RWPE1 (cell line): Measurements from ENCODE around the gene ZNF429.

ENCODE experiments used
- CTCF ChIA-PET: fragments of 350-600 bp; sonication (Branson Sonifier 250); formaldehyde crosslinking; extraction: SDS; loops from one replicate; lab custom pipeline; 2021; lab: Yijun Ruan, JAX
- POLR2A ChIA-PET: fragments of 400-600 bp; formaldehyde crosslinking; extraction: SDS; loops from one replicate; lab custom pipeline; 2020; ENCODE audit warnings: antibody characterized with exemption; ENCODE audit not compliant: low non-redundant PET; lab: Yijun Ruan, JAX
- DNase-seq: peaks from one replicate; pipeline ENCODE4 v3.0.0; 2012; ENCODE audit warnings: low spot score
- H3K27ac ChIP-seq: fragments of 450-650 bp; 2 replicates; pipeline ENCODE4 v1.5.1; 2017
- CTCF ChIP-seq: fragments of 450-650 bp; conservative IDR thresholded peaks from 2 replicates; pipeline ENCODE4 v1.5.1; 2017; ENCODE audit warnings: low read depth, mild to moderate bottlenecking

Gene ZNF429

GRCh38 chr19:21568816-21569493, 63.6 kb downstream of the ZNF429 start:
- no peak for TF ChIP-seq CTCF
- CTCF ChIA-PET: no interaction called here
- POLR2A ChIA-PET: no interaction called here
- no peak overlapping the region for H3K27ac ChIP-seq
- DNase-seq: no peak

GRCh38 chr19:21569494-21569865, 64.1 kb downstream of the ZNF429 start:
- no peak overlapping the region for H3K27ac ChIP-seq
- CTCF ChIA-PET: no interaction called here
- DNase-seq: no peak
- POLR2A ChIA-PET: no interaction called here
- TF ChIP-seq CTCF: no peak

- ChIA-PET POLR2A (no interaction called here), CTCF (no interaction called here)
- H3K27ac ChIP-seq: no peak overlapping the region
- DNase-seq: no peak
- TF ChIP-seq CTCF: no peak
Observed at GRCh38 chr19:21571316-21571715, 65.9 kb downstream of the ZNF429 start.

DNA sequence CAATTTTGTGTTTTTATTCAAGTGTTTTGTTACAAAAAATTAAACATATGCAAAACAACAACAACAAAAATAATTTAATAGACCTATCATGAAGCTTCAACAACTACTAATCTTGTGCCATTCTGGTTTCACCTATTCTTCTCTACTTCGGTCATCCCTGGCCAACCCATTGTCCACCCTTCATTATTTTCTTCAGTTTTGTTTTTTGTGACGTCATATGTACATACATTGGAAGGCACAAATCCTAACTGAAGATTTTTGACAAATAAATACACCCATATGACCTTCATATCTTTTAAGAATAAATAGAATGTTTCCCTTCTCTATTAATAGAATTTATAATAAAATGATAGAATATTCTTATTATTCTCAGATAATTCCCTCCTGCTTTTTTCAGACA, 69.2 kb downstream of the ZNF429 start:
- no peak for DNase-seq
- ChIA-PET POLR2A (no interaction called here), CTCF (no interaction called here)
- H3K27ac ChIP-seq: no peak overlapping the region
- no peak for TF ChIP-seq CTCF

DNA sequence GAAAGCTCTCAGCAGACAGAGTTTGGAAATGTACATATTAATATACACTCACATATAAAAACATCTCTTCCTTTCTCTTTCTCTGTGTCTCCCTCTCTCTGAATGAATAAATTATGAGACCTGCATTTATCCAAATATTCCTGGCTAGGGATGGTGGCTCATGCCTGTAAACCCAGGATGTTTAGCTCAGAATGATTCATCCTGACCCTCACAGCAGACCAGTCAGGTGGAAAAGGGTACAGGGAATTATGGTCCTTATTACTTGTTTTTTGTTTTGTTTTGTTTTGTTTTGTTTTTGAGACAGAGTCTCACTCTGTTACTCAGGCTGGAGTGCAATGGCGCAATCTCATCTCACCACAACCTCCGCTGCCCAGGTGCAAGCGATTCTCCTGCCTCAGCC, 71.1 kb downstream of the ZNF429 start:
- no peak for DNase-seq
- POLR2A ChIA-PET: no interaction called here
- no peak overlapping the region for H3K27ac ChIP-seq
- TF ChIP-seq CTCF: no peak
- CTCF ChIA-PET: interaction anchor here (0.6 kb wide), 1 partner anchor 121 kb away, joined by 3 read pairs; no protein-coding TSS in a partner anchor

GRCh38 chr19:21580101-21580500, 74.7 kb downstream of the ZNF429 start:
- ChIA-PET CTCF (interaction anchor here (0.8 kb wide), 2 partner anchors 10 to 1325 kb away, joined by 3 to 4 read pairs; no protein-coding TSS in a partner anchor), POLR2A (no interaction called here)
- TF ChIP-seq CTCF: no peak
- no peak overlapping the region for H3K27ac ChIP-seq
- no peak for DNase-seq
